HG03565 (cell line): ENCODE results near the gene ZNF628.

Source experiments
- ATAC-seq: cut with Tn5 transposase; IDR thresholded peaks from one replicate; pipeline ENCODE4 v1.9.1; 2021; ENCODE audit warnings: mild to moderate bottlenecking, moderate library complexity; ENCODE audit not compliant: unreplicated experiment

Gene ZNF628

GRCh38 chr19:55527197-55528029, 51.0 kb downstream of the ZNF628 start:
- ATAC-seq, result no peak

GRCh38 chr19:55528030-55528803, 51.8 kb downstream of the ZNF628 start:
- ATAC-seq, result no peak

GRCh38 chr19:55529636-55530234, 53.3 kb downstream of the ZNF628 start:
- ATAC-seq, result no peak

- ATAC-seq, result no peak
Measured at GRCh38 chr19:55530996-55531395, 54.6 kb downstream of the ZNF628 start.
